ENCODE data around the gene WDR36. TPM values are rescaled to one million over a fixed set of nuclear protein-coding genes. Genes with fewer than 3 reads are reported as not detected.

Gene WDR36
- polyA plus RNA-seq, 3 donors, result 7.2 to 8.7 (median 8.2) TPM

DNA sequence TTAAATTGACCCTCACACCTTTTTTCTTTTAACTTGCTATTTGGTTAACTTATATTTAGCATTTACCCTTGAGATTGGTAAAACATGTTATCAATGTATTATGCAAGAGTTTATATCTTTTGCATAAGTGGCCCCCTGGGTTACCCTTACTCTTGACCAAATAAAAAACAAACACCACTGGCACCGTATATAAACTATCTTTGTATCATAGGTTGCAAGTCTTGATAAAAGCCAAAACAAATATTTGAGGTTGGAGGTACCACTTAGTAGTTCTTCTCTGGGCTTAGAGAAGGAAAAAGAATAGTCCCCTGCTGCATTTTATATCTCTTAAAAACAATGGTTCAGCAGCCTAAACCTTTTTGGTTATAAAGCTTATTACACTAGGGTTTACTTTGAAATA, 61.3 kb downstream of the WDR36 start:
- no CpG with 5 or more reads among the region's 1 CpG for WGBS (ENCODE audit: insufficient coverage)
- H3K4me1 ChIP-seq (ENCODE audit: control insufficient read depth in 1 of 2, insufficient read depth in 2 of 2, low read length in 2 of 2), result no peaks in the 10 kb centered on the region
- no peak overlapping the region for H3K27ac ChIP-seq (ENCODE audit: low read depth in 1 of 2, low read length in 2 of 2)
- H3K9ac ChIP-seq (ENCODE audit: insufficient read depth, low read length, poor library complexity, severe bottlenecking), result no peak overlapping the region
- H3K9me3 ChIP-seq (replicated peaks in 1 of 2; ENCODE audit: control insufficient read depth in 1 of 2, insufficient read depth in 1 of 2, low read length in 2 of 2), result no peaks in the 10 kb centered on the region
- no peak overlapping the region for H2AFZ ChIP-seq (ENCODE audit: insufficient read depth, low read depth, low read length, poor library complexity, severe bottlenecking)
- H3K36me3 ChIP-seq (replicated peaks in 1 of 2; ENCODE audit: control insufficient read depth in 1 of 2, insufficient read depth in 2 of 2, low read length in 2 of 2), result no peaks in the 10 kb centered on the region
- DNase-seq, result no peak
- TF ChIP-seq, protein P1, sequence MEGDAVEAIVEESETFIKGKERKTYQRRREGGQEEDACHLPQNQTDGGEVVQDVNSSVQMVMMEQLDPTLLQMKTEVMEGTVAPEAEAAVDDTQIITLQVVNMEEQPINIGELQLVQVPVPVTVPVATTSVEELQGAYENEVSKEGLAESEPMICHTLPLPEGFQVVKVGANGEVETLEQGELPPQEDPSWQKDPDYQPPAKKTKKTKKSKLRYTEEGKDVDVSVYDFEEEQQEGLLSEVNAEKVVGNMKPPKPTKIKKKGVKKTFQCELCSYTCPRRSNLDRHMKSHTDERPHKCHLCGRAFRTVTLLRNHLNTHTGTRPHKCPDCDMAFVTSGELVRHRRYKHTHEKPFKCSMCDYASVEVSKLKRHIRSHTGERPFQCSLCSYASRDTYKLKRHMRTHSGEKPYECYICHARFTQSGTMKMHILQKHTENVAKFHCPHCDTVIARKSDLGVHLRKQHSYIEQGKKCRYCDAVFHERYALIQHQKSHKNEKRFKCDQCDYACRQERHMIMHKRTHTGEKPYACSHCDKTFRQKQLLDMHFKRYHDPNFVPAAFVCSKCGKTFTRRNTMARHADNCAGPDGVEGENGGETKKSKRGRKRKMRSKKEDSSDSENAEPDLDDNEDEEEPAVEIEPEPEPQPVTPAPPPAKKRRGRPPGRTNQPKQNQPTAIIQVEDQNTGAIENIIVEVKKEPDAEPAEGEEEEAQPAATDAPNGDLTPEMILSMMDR (IDR thresholded peaks at IDR 0.05), result no peak
- Mint-ChIP-seq H3K27ac (no peak overlapping the region), H3K4me1 (peaks cover 3% of the 10 kb centered on the region), H3K27me3 (ENCODE audit: low read depth in 3 of 3) (peaks cover 1 to 9% (median 4%) of the 10 kb centered on the region in 3 donors), H3K36me3 (no peaks in the 10 kb centered on the region), H3K9me3 (no peaks in the 10 kb centered on the region), H3K4me3 (no peak overlapping the region)
- H3K27me3 ChIP-seq (ENCODE audit: control insufficient read depth in 2 of 2, insufficient read depth in 2 of 2, low read length in 2 of 2), result peaks cover 0 to 2% of the 10 kb centered on the region in 2 donors
- intact Hi-C loops (cut with micrococcal nuclease), result no loop called here
- no peak overlapping the region for H3K4me3 ChIP-seq (replicated peaks in 1 of 3; ENCODE audit: low read depth in 2 of 3, low read length in 3 of 3)
- no peak overlapping the region for H3K4me2 ChIP-seq (replicated peaks; ENCODE audit: extremely low read depth, low read length, poor library complexity, severe bottlenecking)
- no peaks in the 10 kb centered on the region for H4K20me1 ChIP-seq (ENCODE audit: insufficient read depth, low read length)
- H3K79me2 ChIP-seq (ENCODE audit: insufficient read depth, low read length), result no peaks in the 10 kb centered on the region

DNA sequence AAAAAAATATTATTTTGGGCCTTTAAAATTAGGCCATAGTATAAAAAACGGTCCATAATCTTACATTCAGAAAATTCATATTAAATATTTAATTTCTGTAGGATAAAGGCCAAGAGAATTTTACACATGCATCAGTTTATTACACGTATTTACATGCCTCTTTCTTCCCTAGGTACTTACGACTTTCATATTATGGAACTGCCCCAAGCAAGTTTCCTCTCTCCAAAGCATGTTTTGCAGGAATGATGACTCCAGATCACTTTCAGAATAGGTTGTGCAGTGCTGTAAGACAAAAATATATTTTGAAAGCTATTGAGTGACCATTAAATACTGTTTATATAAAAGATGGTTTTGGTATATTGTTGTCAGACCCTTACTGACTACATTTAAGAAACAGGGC, 61.8 kb downstream of the WDR36 start:
- H4K20me1 ChIP-seq (ENCODE audit: insufficient read depth, low read length), result no peaks in the 10 kb centered on the region
- H3K79me2 ChIP-seq (ENCODE audit: insufficient read depth, low read length), result no peaks in the 10 kb centered on the region
- H3K9me3 Mint-ChIP-seq, result no peaks in the 10 kb centered on the region
- H3K4me2 ChIP-seq (replicated peaks; ENCODE audit: extremely low read depth, low read length, poor library complexity, severe bottlenecking), result no peak overlapping the region
- H3K27ac Mint-ChIP-seq, result no peak overlapping the region
- no peak overlapping the region for H3K27ac ChIP-seq (ENCODE audit: low read depth in 1 of 2, low read length in 2 of 2)
- no CpG with 5 or more reads among the region's 3 CpGs for WGBS (ENCODE audit: insufficient coverage)
- H3K9ac ChIP-seq (ENCODE audit: insufficient read depth, low read length, poor library complexity, severe bottlenecking), result no peak overlapping the region
- TF ChIP-seq, protein P1 (IDR thresholded peaks at IDR 0.05), result no peak
- intact Hi-C loops (cut with micrococcal nuclease), result no loop called here
- H3K4me1 Mint-ChIP-seq, result peaks cover 3% of the 10 kb centered on the region
- H3K4me1 ChIP-seq (ENCODE audit: control insufficient read depth in 1 of 2, insufficient read depth in 2 of 2, low read length in 2 of 2), result no peaks in the 10 kb centered on the region
- no peaks in the 10 kb centered on the region for H3K9me3 ChIP-seq (replicated peaks in 1 of 2; ENCODE audit: control insufficient read depth in 1 of 2, insufficient read depth in 1 of 2, low read length in 2 of 2)
- no peak overlapping the region for H3K4me3 ChIP-seq (replicated peaks in 1 of 3; ENCODE audit: low read depth in 2 of 3, low read length in 3 of 3)
- H3K27me3 Mint-ChIP-seq (ENCODE audit: low read depth in 3 of 3), result peaks cover 1 to 6% (median 5%) of the 10 kb centered on the region in 3 donors
- H3K36me3 Mint-ChIP-seq, result no peaks in the 10 kb centered on the region
- H2AFZ ChIP-seq (ENCODE audit: insufficient read depth, low read depth, low read length, poor library complexity, severe bottlenecking), result no peak overlapping the region
- H3K4me3 Mint-ChIP-seq, result no peak overlapping the region
- no peaks in the 10 kb centered on the region for H3K36me3 ChIP-seq (replicated peaks in 1 of 2; ENCODE audit: control insufficient read depth in 1 of 2, insufficient read depth in 2 of 2, low read length in 2 of 2)
- DNase-seq, result no peak
- peaks cover 0 to 2% of the 10 kb centered on the region in 2 donors for H3K27me3 ChIP-seq (ENCODE audit: control insufficient read depth in 2 of 2, insufficient read depth in 2 of 2, low read length in 2 of 2)

Data from CD14-positive monocyte (primary cell).